K562 (cell line): ENCODE measurements around the gene BNIPL. TPM values are rescaled to one million over a fixed set of nuclear protein-coding genes. Genes with fewer than 3 reads are reported as not detected.

Experiments used
- ATF7 ChIP-seq: fragments of 450-650 bp; IDR thresholded peaks from 2 replicates; pipeline ENCODE4 v1.7.1; 2014; ENCODE audit warnings: mild to moderate bottlenecking, moderate library complexity
- BACH1 ChIP-seq: fragments of 200-800 bp; sonication (Bioruptor generic); IDR thresholded peaks from 2 replicates; pipeline ENCODE4 v1.6.1; 2016; ENCODE audit warnings: missing genetic modification characterization, missing compliant biosample characterization
- BRD4 ChIP-seq: fragments of 200-600 bp; sonication (generic); IDR thresholded peaks from 2 replicates; pipeline ENCODE4 v1.6.1; 2017; ENCODE audit warnings: inconsistent platforms
- BRF2 ChIP-seq: IDR thresholded peaks from 3 replicates; pipeline ENCODE4 v1.6.1; 2011; ENCODE audit warnings: borderline replicate concordance, mild to moderate bottlenecking; ENCODE audit not compliant: insufficient read length, insufficient read depth
- CGGBP1 ChIP-seq: fragments of 250-450 bp; sonication (Bioruptor Pico); IDR thresholded peaks from 2 replicates; pipeline ENCODE4 v1.9.0; 2021; ENCODE audit warnings: mild to moderate bottlenecking
- CREM ChIP-seq: IDR thresholded peaks from 2 replicates; pipeline ENCODE4 v1.6.1; 2014; ENCODE audit warnings: antibody characterized with exemption, low read depth
- EP400 ChIP-seq: fragments of 450-650 bp; IDR thresholded peaks from 2 replicates; pipeline ENCODE4 v1.6.1; 2017; ENCODE audit warnings: antibody characterized with exemption, mild to moderate bottlenecking, moderate library complexity
- MCM5 ChIP-seq: fragments of 450-650 bp; IDR thresholded peaks from 2 replicates; pipeline ENCODE4 v1.6.1; 2016; ENCODE audit warnings: low read depth
- PHF20 ChIP-seq: fragments of 450-650 bp; IDR thresholded peaks from 2 replicates; pipeline ENCODE4 v1.6.1; 2018; ENCODE audit not compliant: partially characterized antibody
- PKNOX1 ChIP-seq: fragments of 450-650 bp; IDR thresholded peaks from 2 replicates; pipeline ENCODE4 v1.6.1; 2016
- POLR3G ChIP-seq: IDR thresholded peaks from 2 replicates; pipeline ENCODE4 v1.6.1; 2011; ENCODE audit not compliant: insufficient read length, insufficient replicate concordance; ENCODE audit errors: extremely low read depth
- PRDM10 ChIP-seq: fragments of 450-650 bp; IDR thresholded peaks from 2 replicates; pipeline ENCODE4 v1.6.1; 2018; ENCODE audit not compliant: partially characterized antibody
- SOX6 ChIP-seq: fragments of 450-650 bp; IDR thresholded peaks from 2 replicates; pipeline ENCODE4 v1.6.1; 2014; ENCODE audit warnings: mild to moderate bottlenecking
- STAG1 ChIP-seq: sonication (generic); formaldehyde crosslinking; IDR thresholded peaks from 2 replicates; pipeline ENCODE4 v1.5.0; 2020; ENCODE audit warnings: missing genetic modification reagents, borderline replicate concordance
- YY1 ChIP-seq, 3 experiments: IDR thresholded peaks; 2 replicates each; pipeline ENCODE4 v1.6.1; 2011; ENCODE audit warnings: low read length in 2 of 3, mild to moderate bottlenecking in 2 of 3, moderate library complexity in 2 of 3, borderline replicate concordance in 1 of 3, control low read depth in 1 of 3, low read depth in 1 of 3; ENCODE audit not compliant: insufficient read depth in 3 of 3, insufficient replicate concordance in 2 of 3, control insufficient read depth in 1 of 3, insufficient read length in 1 of 3; ENCODE audit errors: extremely low read depth in 1 of 3
- ZC3H11A ChIP-seq: IDR thresholded peaks from 2 replicates; pipeline ENCODE4 v1.6.1; 2012; ENCODE audit warnings: low read depth, low read length, improper control_type of control experiment
- ZNF197 ChIP-seq: fragments of 200-800 bp; sonication (Bioruptor generic); IDR thresholded peaks from 2 replicates; pipeline ENCODE4 v1.6.1; 2016; ENCODE audit warnings: low read depth, missing genetic modification characterization, missing compliant biosample characterization
- ZNF224 ChIP-seq: sonication (generic); formaldehyde crosslinking; IDR thresholded peaks from 2 replicates; pipeline ENCODE4 v1.8.0; 2022; ENCODE audit warnings: mild to moderate bottlenecking, missing genetic modification reagents
- ZNF3 ChIP-seq: fragments of 250-450 bp; sonication (Bioruptor Pico); IDR thresholded peaks from 2 replicates; pipeline ENCODE4 v1.5.0; 2021; ENCODE audit warnings: mild to moderate bottlenecking, moderate library complexity
- ZNF586 ChIP-seq: fragments of 450-650 bp; formaldehyde crosslinking; conservative IDR thresholded peaks from 2 replicates; pipeline ENCODE4 v1.4.0; 2020; ENCODE audit warnings: mild to moderate bottlenecking, moderate library complexity
- ZNF668 ChIP-seq: fragments of 250-450 bp; sonication (Bioruptor Pico); IDR thresholded peaks from 2 replicates; pipeline ENCODE4 v1.8.0; 2022; ENCODE audit warnings: mild to moderate bottlenecking, inconsistent platforms
- polyA plus RNA-seq, 8 experiments: library from polyadenylated mRNA; depleted of rRNA in 4 of 8; stranded (reverse) in 5 of 8; unstranded in 3 of 8; fragments of >200 nt; fragmentation: Nextera tagmentation in 2 of 8; fragmentation: Illumina TruSeq in 1 of 8; extraction: Ambion mirVana in 2 of 8; extraction: Trizol in 1 of 8; gene quantifications; 2 replicates each; pipeline versions ENCODE4 v1.2.1 to v1.2.3, GENCODE V29; 2011 to 2014; ENCODE audit warnings: inconsistent platforms in 1 of 8, missing spikeins in 1 of 8
- total RNA-seq, 7 experiments: library from RNA; depleted of rRNA in 6 of 7; stranded (reverse); fragments of >200 nt in 6 of 7; fragmentation: Illumina TruSeq in 2 of 7; extraction: Trizol in 2 of 7; gene quantifications; 2 replicates each; pipeline versions ENCODE4 v1.2.1 to v1.2.3, GENCODE V29; 2011 to 2021; ENCODE audit warnings: low replicate concordance in 1 of 7

The BNIPL gene
- total and polyA plus RNA-seq, 9 of the 15 experiments (the other 6 are each of a cell fraction or from before 2014, with no cell fraction given) = 0.08 to 1.4 (median 0.68) TPM

- no peak for TF ChIP-seq CGGBP1
- 0 out of 2 replicates have a peak, but pooled peaks have one; percentile 31 for TF ChIP-seq ZNF668
- no peak for TF ChIP-seq ZC3H11A
- TF ChIP-seq YY1 (IDR thresholded peaks at IDR 0.05; ENCODE audit: borderline replicate concordance in 1 of 3, control insufficient read depth in 1 of 3, extremely low read depth in 1 of 3, insufficient read depth in 3 of 3, insufficient read length in 1 of 3, insufficient replicate concordance in 2 of 3, low read depth in 1 of 3, low read length in 2 of 3) = no peak
- peak; percentile 36 for TF ChIP-seq PRDM10
- TF ChIP-seq POLR3G = no peak
- no peak; the same call in 1 of the 2 replicates for TF ChIP-seq BRD4
- no peak for TF ChIP-seq STAG1 (CRISPR knock-in tag)
- no peak for TF ChIP-seq MCM5
- no peak for TF ChIP-seq BRF2
- peak; percentile 32; the same call in 1 of the 2 replicates for TF ChIP-seq PKNOX1
- TF ChIP-seq SOX6 = peak; percentile 96
- peak; percentile 73 for TF ChIP-seq CREM
- peak; percentile 85 for TF ChIP-seq BACH1 (tag)
- peak; percentile 86; the same call in 1 of the 2 replicates for TF ChIP-seq ZNF197 (CRISPR knock-in tag)
- no peak for TF ChIP-seq ZNF3 (CRISPR knock-in tag)
- TF ChIP-seq ZNF586 (CRISPR knock-in tag) = no peak
- TF ChIP-seq PHF20 = no peak
- TF ChIP-seq ZNF224 (CRISPR knock-in tag) = no peak
- peak; percentile 49 for TF ChIP-seq EP400
- peak; percentile 78 for TF ChIP-seq ATF7
These were observed 37.2 kb upstream of the BNIPL start (continued) for GRCh38 chr1:150999051-150999674.
